A673 (cell line): Measurements from ENCODE around the gene RAB3B.
"Not testable (repeated sequence)": the region's sequence is repeated elsewhere in the genome, so short reads cannot be mapped to it uniquely, and the experiment has no call there.

ENCODE experiments used
- CTCF ChIP-seq: fragments of 300-800, 200-600 bp; sonication (generic); conservative IDR thresholded peaks from 2 replicates; pipeline ENCODE4 v1.5.1; 2017; ENCODE audit warnings: low read depth, mild to moderate bottlenecking, antibody characterized with exemption, low read length, moderate library complexity, mixed read lengths
- EZH2 ChIP-seq: fragments of 200-600 bp; sonication (generic); IDR thresholded peaks from 2 replicates; pipeline ENCODE4 v1.6.1; 2017; ENCODE audit warnings: borderline replicate concordance, low read depth, mild to moderate bottlenecking, mixed read lengths, antibody characterized with exemption, low read length; ENCODE audit not compliant: poor library complexity, severe bottlenecking

DNA sequence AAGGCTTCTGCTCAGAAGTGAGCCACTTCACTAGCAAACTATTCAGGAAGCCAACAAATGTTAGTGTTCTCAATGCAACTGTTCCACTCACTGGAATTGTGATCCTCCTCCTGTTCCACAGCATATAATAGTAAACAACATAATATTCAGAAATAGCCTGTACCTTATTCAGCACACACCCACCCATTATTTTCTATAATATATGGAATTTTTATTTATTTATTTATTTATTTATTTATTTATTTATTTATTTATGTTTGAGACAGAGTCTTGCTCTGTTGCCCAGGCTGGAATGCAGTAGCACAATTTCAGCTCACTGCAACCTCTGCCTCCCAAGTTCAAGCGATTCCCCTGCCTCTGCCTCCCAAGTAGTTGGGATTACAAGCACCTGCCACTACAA lies 117.2 kb downstream of the RAB3B start:
- TF ChIP-seq CTCF, EZH2: not testable (repeated sequence)
